HL-60/S4 treated with phorbol 12-myristate 13-acetate at 8.2 ng/mL for 4 days and 3 days (cell line): ENCODE results near the gene SND1.

Source experiments
- in situ Hi-C: fragments of 300-500 bp; cut with MboI; formaldehyde crosslinking; loops from 2 replicates; pipeline ENCODE4 v1.15.0; 2022; ENCODE audit warnings: low sequenced_read_pairs

SND1 gene

DNA sequence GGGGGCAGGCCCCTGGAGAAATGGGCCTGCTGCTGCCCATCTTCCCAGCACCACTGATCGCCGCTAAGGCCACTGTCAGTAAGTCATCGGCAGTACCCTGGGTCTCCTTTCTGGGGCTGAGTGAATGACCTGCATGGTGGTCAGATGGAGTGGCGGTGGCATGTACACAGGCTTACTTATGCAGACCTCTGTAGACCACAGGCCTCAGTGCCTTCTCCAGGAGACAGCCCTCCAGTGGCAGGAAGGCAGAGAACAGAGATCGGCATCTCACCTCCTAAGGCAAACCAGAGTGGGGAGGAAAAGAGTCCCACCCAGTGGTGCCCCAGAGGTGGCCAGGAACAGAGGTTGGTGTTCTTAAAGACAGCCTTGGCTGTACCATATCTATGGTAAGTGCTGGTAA lies 402.0 kb downstream of the SND1 start:
- in situ Hi-C loops, result no loop called here

DNA sequence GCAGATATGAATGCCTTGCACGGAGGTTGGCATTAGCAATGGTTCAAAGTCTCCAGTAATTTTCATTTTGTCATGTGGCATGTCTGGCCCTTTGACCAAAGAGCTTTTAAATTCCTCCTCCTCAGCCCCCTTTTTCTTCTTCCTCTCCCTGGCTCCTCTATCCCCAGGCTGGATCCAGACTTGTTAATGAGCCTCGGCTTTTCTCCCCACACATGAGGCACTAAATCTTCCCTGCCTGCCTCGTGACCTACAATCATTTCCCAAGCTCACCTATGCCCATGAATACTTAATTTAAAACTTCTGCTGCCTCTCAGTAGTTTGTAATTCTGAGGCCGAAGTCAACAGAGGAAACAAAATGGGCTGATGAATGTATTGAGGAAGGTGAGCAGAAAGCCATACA lies 402.5 kb downstream of the SND1 start:
- in situ Hi-C loops, result no loop called here

DNA sequence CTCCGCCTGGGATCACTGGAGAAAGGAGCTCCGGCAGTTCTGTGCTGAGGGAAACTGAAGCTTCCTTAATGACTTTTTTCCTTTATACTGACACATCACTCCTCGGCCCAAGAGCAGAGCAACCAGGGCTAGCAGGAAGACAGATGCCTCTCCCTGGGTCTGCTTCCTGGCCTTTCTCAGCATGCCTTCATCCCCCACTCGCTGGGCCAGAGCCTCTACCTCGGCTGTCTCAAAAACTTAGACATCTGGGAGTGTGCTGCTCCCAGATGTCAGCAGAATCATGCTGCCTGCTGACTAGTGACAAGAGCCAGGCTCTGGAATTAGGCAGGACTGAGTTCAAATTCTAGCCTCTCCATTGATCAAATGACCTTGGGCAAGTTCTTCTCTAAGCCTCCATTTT lies 403.6 kb downstream of the SND1 start:
- in situ Hi-C loops, result no loop called here

DNA sequence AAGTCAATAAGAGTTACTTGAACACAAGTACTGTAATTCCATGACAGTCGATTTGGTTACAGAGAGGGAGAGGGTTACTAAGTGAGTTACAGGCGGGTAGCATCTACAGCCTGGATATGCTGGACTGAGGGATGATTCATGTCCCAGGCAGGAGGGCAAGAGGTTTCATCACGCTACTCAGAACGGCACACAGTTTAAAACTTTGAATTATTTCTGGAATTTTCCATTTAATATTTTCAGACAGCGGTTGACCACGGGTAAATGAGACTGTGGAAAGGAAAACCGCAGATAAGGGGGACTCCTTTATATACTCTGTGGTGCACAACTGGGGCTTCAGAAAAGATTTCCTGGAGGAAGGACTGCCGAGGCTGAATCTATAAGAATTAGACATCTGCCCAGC lies 404.9 kb downstream of the SND1 start:
- in situ Hi-C loops, result no loop called here

DNA sequence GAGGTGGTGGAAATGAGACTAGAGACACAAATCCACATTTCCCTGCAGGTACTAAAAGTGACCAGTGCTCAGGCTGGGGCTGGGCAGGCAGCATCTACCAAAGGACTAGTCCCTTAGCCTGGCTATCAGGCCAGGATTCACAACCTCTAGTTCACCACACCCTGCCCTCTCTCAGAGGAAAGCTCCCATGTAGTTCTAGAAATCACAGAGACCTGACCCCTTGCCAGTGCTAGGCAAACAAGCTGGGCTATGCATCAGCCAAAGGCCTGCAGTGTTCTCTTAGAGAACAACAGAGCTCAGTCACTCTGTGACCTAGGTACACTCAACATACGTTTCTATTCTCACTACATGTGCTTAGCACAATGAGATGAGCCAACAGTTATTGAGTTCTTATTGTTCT lies 405.9 kb downstream of the SND1 start:
- in situ Hi-C loops, result no loop called here

DNA sequence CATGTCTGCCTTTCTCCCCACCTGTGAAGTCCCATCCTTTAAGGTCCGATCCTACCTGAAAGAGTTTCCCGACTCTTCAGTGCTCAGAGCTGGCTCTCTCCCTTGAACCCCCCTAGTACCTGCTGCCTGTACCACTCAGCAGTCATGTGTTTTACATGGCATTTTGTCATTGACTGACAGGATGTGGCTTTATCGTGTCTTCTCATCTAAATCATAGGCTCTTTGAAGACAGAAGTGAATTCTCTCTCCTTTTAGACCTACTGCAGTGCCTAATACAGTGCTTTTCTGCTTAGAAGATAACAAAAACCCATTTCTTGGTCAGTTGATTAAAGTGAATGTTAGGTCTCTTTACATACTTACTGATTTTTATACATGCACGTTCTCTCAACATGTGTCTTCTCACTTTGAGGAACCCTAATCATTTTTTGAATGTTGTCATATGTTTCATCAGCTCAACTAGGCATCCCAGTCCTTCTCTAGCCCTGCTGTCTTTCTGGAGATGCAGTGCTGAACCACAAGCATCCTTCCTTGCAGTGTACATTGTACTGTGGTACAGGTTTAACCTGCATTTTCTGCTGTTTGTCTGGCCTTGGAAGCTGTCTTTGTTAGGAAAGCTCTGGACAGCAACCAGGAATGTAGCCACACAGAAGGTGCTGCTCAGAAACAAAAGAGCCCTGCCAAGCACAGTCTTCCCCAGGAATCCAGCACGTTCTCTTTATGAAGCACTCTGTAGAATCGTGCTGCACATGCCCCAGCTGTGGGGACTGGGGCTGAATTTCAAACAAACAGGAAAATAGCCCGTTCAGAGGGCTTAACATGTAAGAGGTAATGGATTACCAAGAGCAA lies 407.4 kb downstream of the SND1 start:
- in situ Hi-C loops, result no loop called here

DNA sequence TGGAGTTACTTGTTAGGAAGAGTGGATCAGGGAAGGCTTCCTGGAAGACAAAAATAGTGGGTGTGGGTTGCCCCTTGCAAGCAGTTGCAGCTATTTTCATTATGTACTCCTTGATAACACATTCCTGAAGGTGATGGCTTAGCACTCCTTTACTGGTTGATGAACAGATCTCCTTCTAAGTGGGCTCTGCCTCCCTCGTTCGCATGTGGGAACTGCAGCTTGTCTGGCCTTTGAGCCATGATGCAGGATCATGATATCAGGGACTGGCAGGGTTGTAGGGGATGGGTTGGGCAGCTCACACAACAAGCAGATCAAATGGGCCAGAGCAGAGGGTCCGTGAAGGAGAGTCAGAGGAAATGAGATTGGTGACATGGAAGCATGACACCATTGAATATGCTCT lies 408.0 kb downstream of the SND1 start:
- in situ Hi-C loops, result no loop called here

DNA sequence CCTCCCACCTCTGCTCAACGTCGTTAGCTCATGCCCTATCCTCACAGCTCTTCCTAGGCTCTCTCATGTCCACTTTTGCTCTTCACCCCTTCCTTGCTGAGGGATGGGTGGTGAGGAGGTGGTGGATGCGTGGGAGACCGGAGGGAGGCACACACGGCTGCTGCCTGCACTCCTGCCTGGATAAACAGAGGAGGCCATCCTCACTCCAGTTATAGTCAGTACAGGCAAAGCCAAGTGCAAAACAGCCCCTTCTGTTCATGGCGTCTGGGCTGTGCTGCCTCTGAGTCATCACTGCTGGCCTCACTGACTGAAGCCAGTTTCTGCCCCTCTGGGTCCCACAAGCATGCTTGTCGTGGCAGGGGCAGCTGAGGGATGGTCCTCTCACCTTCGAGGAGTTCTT lies 411.1 kb downstream of the SND1 start:
- in situ Hi-C loops, result no loop called here

DNA sequence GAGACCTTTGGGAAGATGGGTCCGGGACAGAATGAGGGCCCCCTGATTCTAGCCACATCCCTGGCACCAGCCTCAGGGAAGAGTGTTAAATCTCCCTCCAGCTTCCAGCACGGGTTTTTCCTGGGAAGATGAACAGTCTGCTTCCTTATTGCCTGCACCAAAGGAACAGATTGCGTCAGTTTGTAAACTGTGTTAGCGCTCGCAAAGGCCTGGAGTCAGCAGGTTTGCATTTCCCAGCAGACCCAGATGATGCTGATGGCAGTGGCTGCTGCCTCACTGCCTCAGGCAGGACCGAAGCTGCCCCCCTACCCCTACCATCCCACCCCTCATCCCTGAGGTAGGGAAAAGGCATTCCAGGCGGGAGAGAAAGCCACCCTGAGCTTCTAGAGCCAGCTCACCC lies 413.9 kb downstream of the SND1 start:
- in situ Hi-C loops, result no loop called here

DNA sequence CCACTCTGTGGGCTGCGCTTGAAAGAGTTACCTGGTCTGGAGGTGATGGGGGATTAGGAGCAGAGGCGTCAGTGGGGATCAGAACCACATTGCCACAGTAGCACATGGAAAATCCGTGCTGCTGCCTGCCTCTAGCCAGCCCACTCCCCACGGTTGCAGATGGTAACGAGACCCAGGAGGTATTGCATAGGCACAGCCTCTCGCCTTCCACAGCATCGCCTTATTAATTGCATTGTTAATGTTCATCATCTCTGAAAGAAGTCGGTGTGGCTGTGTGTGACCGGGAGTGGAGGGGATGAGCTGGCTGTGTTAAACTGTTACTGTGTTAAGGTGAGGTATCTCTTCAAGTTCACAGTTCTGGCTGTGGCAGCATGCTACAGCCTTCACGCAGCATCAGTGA lies 414.4 kb downstream of the SND1 start:
- in situ Hi-C loops, result no loop called here

DNA sequence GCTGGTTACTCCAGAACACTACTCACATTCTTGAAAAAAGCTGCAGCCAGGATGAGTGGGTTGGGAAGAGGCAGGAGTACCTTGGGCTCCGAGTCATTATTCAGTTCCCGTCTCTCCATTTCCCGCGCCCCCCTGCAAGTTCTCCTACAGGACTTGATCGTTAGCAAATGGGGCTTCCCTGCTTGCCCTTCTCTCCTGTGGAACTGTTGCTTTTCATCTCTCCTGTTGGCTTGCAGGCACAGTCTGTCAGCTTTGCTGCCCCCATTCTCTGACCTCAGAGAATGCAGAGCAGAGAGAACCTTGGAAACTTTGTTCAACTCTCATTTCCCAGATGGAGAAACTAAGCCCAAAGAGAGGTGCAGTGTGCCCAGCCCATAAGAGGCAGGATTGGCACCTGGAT lies 414.9 kb downstream of the SND1 start:
- in situ Hi-C loops, result no loop called here

DNA sequence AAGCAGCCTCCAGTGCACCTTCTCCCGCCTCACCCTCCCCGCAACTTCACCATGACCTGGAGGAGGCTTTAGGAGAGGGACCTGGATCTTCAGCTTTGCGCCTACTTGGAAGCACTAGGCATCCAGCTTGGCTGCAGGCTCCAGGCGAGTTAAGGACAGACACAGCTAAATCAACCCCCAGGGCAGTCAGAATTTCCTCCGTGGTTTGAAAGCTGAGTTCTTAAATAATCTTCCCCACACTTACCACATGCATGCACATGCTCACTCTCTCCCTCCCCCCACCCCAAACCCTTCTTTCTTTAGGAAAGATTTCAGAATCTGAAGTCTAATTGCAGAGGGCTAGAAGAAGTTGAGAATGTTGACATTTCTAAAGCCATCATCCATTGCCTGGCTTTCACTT lies 416.0 kb downstream of the SND1 start:
- in situ Hi-C loops, result no loop called here

DNA sequence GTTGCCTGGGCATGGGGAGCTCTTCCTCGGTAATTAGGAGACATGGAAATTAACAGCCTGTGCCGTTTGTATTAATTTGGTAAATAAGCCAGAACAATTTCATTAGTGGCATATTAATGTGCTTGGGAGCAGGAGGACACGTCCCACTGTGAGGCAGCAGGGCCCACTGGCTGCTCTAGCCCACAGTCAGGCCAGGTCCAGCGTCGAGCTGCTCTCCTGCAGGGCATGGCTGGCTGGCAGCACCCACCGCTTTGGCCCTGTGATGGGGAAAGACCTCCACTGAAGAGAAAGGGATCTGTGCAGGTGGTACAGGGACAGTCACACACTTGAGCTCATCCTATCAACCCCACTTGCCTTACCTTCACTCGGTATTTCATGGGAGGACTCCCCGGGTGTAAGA lies 416.8 kb downstream of the SND1 start:
- in situ Hi-C loops, result no loop called here

DNA sequence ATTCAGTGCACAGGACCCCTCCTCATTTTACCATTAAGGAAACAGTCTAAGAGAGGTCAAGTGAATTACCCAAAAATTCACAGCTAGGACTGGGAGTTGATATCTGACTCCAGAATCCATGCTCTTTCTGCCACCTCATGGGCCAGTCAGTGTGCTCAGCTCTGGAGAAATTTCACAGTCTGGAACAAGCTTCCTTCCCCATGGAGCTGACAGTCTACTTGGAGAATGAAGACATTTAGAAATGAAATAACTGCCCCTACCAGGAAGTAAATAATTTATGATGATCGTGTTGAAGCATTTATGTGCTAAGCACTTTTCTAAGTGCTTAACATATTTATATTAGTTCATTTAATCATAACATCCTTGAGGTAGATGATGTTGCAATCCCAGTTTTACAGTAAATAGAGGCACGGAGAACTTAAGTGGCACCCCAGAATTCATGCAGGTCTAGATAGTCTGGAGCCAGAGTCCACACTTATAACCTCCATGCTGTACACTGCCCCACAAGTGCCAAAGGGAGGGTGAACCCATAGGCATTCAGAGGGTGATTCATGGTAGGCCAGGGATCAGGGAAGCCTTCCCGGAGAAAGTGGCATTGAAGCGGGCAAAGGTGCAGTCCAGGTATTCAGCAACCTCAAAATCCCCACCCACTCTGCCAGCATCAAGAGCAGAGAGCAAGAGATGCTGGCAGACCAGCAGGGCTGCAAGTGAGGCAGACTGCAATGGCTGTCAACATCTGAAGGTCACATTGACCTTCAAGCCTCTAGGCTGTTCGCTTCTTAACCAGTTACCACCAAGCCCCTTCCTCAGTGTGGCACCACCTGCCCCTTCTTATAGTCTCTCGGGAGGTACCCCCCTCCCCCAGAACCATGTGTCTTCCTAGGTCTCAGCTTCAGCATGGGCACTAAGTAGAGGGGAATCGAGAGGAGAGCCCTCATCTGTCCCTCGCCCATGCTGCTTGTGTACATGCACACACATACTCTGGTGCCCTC lies 417.7 kb downstream of the SND1 start:
- in situ Hi-C loops, result no loop called here

DNA sequence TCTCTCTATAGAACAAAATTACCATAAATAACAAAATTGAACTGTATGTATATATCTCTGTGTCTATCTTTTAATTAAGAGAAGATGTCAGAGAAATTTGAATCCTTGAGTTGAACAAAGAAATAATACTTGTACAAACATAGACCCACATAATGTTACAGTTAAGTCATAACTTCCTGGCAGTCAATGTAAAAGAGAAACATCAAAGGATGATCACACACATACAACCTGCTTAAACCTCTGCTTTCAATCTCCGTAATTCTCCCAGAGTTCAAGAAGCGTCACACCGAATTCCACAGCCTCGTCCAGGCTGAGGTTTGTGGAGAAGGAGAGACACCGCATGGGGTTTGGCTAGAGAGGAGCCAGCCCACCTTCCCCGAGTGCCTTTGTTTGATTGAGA lies 419.4 kb downstream of the SND1 start:
- in situ Hi-C loops, result no loop called here

DNA sequence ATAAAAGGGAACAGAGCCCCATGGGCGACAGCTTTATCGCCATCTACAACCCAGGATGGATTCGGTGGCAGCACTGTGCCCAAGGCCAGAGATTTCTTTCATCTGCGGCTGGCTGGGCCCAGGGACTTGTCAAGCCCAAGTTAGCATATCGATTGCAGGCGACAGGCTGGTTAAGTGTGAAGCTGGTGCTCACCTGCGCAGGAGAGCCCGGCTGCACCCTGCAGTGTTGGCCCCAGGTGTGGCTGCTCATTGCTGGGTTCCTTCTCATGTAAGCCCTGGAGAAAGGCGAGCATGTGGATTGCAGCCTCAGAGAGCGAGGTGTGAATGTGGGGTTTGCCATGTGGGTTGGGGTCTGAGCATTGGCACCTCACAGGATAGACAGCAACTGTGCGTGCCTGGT lies 419.8 kb downstream of the SND1 start:
- in situ Hi-C loops, result no loop called here

DNA sequence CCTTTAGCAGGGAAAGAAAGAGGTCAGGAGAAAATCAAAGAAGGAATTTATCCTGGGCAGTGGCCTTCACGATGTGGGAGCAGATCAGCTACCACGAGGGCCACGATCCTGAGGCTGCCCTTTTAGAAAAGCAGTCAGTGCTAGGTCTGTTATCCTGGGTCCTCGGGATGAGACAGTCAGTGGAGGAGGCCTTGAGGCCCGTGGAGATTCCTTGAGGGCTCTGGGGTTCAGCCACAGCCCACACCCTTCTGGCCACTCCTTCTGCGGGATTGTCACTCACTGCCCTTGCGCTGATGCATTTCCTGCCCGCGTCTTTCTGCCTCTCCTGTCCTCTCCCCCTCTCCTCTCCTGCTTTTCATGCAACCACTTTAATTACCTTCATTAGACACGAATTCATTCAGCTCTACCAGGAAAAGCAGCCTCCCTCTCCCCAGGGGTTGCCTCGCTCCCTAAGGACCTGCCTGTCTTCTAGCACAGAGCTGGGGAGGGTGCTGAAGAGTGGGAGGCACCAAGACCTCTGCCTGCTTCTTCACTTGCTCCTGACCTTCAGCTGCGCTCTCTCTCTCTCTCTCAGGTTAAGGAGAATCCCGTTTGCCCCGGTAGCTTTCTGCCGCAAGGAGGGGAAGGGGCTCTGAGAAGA lies 421.8 kb downstream of the SND1 start:
- in situ Hi-C loops, result no loop called here

DNA sequence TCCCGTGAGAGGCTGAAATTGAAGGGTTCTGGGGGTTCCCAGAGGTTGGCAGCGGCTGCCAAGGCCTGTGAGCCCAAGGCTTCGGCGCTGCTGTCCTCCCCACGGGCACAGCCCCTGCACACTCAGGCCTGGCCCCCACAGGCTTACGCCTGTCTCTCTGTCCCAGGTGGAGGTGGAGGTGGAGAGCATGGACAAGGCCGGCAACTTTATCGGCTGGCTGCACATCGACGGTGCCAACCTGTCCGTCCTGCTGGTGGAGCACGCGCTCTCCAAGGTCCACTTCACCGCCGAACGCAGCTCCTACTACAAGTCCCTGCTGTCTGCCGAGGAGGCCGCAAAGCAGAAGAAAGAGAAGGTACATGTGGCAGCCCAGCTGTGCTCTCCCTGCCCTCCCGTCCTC lies 422.3 kb downstream of the SND1 start:
- in situ Hi-C loops, result no loop called here

DNA sequence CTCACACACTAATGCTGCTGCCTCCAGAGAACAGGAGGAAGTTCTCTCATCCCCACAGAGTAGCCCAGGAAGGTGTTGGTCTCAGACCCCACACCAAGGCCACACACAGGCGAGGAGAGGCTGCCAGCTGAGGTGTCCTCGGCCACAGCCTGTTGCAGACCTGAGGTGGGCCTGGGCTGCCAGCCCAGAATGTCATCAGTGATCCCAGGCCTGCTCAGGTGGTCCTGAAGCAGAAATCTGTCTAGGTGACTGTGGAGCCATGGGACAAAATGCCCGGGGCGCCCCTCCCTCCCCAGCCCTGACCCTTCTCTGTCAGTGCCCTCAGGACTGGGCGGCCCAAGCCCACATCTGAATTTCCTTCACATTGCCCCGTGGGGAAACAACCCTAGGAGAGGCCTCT lies 422.7 kb downstream of the SND1 start:
- in situ Hi-C loops, result no loop called here

DNA sequence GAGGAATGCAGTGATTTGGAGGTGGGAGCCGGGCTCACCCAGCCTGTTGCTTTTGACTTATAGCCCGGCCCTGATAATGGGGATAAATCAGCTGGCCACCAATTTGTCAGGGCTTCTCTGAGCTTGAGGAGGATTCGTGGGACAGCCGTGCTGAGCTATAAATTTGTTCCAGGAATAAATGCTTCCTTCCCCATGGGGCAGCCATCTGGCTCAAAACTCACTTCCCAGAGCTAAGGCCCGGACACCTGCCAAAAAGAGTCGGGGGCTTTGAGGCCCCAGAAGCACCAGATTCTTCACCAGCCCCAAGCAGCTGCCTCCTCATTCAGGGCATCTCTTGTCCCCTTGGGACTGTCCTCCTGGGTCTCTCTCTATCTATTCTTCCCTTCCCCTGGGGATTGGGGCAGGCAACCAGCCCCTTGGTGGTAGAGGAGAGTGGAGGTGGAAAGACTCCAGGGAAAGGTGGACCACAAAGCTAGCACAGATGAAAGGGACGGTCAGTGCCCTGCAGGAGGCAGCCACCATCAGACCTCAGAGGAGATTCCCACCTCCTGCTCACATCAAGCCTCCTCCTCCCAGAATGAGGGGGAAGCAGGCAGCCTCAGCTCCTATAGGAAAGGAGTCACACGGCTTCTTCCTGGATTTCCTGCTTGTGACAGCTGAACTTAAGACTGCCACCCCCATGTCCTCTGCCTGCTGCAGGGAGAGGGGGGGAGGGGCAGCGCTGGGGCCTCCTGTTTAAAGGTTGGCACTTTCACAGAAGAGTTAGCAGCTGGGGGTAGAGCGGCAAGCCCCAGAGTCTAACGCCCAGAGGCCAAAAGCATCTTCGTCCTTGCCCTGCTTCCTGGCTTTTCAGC lies 423.5 kb downstream of the SND1 start:
- in situ Hi-C loops, result no loop called here
